NCI-H2196 (cell line): ENCODE results near the gene SLC2A11.
A peak's percentile ranks its signal among the peaks of the same experiment; 100 is the strongest.
"Not testable (repeated sequence)": the region's sequence is repeated elsewhere in the genome, so short reads cannot be mapped to it uniquely, and the experiment has no call there.

ENCODE experiments used
- DNase-seq: peaks from one replicate; lab custom pipeline; 2025; ENCODE audit not compliant: unreplicated experiment; lab: John Stamatoyannopoulos, UW

Gene SLC2A11

DNA sequence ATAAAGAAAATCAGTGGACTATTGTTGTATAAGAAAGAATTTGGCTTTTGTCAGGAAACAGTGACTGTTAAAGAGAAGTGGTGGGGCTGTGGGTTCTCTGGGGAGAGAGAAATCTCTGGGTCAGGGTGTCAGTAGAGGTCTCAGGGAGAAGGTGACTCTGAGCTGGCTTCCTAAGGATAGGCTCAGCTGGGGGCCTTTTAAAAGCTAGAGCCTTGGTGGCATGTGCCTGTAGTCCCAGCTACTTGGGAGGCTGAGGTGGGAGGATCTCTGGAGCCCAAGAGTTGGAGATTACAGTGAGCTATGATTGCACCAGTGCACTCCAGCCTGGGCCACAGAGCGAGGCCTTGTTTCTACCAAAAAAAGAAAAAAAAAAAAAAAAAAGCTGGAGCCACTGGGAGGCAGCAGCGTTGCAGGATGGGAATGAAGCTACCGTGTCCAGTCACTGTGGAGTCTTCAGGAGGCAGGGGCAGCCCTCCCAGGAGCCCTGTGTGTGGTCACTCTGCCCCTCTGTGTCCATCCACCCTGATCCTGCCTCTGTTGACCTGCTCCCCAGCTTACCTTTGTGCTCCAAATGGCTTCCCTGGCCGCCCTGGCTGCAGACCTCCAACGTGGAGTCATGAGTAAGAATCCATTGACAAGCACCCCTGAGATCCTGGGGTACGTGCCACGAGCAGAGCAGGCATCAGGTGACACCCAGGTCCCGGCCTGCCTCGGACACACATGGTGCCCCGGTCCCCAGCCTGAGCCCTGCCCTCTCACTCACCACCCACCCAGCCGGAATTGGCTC is 31.1 kb downstream of the SLC2A11 start:
- DNase-seq: no peak

DNA sequence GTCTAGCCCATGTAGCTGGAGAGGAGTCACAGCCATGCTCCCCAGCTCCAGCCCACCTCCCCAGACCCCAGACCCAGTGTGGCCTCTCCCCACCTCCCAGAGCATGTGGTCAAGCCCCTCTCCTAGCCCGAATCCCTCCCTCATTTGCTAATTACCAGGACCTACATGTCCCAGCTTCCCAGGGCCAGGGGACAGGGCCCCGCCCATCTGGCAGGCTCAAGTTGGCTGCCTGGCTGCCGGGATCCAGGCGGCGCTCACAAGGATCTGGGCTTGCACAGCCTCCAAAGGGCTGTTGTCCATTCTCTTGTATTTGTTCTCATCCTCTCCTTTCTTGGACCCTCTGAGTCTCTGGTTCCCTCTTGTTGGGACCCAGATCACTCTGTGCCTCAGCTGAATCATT is 31.9 kb downstream of the SLC2A11 start:
- DNase-seq: no peak

- DNase-seq: no peak
These were observed 34.1 kb downstream of the SLC2A11 start for GRCh38 chr22:23891726-23892125.

DNA sequence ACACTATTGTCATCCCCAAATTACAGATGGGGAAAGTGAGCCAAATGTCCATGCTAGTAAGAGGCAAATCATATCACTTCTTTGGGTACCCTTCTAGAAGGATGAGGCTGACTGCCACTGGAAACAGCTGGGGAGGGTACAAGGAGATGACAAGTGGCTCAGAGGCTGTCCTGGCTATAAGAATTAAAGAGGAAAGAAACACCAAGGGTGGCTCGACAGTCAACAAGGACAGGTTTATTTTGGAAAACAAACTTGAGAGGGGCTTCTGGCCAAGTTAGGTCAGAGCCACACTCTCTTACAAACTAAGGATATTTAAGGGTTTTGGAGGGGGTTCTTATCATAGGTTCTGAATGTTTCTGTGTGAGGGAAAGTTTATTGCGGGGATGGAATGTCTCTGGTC is 34.5 kb downstream of the SLC2A11 start:
- DNase-seq: no peak

DNA sequence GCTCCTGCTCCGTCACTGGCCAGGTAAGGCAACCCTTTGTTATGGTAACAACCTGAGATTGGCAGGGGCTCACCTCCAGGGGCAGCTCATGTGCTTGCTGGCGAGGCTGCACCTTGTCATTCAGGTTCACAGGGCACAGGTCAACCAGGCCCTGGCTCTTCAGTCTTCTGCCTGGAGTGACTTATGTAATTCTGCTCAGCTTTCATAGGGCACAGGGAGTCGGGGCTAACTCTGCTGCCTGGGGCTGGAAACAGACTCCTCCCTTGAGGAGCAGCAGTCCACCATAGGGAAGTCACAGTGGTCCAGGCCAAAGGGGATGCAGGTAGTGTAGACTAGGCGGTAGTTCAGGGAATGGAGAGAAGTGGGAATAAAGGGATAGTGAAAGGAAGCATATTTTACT is 35.0 kb downstream of the SLC2A11 start:
- DNase-seq: no peak

GRCh38 chr22:23893121-23893944 is 35.7 kb downstream of the SLC2A11 start:
- no peak for DNase-seq

DNA sequence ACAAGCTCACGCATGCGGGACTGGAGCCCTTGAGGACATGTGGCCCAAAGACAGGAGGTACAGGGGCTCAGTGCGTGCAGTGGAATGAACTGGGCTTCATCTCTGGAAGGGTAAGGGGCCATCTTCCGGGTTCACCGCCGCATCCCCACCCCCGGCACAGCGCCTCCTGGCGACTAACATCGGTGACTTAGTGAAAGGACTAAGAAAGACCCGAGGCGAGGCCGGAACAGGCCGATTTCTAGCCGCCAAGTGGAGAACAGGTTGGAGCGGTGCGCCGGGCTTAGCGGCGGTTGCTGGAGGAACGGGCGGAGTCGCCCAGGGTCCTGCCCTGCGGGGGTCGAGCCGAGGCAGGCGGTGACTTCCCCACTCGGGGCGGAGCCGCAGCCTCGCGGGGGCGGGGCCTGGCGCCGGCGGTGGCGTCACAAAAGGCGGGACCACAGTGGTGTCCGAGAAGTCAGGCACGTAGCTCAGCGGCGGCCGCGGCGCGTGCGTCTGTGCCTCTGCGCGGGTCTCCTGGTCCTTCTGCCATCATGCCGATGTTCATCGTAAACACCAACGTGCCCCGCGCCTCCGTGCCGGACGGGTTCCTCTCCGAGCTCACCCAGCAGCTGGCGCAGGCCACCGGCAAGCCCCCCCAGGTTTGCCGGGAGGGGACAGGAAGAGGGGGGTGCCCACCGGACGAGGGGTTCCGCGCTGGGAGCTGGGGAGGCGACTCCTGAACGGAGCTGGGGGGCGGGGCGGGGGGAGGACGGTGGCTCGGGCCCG is 36.5 kb downstream of the SLC2A11 start, which contains the start of gene MIF:
Gene MIF, plus strand, starts transcription at position 439 of the 765 bp plus-strand sequence. Its CDS starts 92 bp downstream, at position 531.
- peak; percentile 82 for DNase-seq

DNA sequence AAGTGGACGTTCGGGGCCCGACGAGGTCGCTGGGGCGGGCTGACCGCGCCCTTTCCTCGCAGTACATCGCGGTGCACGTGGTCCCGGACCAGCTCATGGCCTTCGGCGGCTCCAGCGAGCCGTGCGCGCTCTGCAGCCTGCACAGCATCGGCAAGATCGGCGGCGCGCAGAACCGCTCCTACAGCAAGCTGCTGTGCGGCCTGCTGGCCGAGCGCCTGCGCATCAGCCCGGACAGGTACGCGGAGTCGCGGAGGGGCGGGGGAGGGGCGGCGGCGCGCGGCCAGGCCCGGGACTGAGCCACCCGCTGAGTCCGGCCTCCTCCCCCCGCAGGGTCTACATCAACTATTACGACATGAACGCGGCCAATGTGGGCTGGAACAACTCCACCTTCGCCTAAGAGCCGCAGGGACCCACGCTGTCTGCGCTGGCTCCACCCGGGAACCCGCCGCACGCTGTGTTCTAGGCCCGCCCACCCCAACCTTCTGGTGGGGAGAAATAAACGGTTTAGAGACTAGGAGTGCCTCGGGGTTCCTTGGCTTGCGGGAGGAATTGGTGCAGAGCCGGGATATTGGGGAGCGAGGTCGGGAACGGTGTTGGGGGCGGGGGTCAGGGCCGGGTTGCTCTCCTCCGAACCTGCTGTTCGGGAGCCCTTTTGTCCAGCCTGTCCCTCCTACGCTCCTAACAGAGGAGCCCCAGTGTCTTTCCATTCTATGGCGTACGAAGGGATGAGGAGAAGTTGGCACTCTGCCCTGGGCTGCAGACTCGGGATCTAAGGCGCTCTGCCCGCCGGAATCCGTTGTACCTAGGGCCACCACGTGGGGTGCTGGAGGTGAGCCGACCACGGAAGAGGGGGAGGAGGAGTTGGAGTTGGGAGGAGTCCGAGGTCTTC is 37.3 kb downstream of the SLC2A11 start:
- DNase-seq: peak; percentile 73

- no peak for DNase-seq
These were observed 38.0 kb downstream of the SLC2A11 start for GRCh38 chr22:23895599-23896144.

DNA sequence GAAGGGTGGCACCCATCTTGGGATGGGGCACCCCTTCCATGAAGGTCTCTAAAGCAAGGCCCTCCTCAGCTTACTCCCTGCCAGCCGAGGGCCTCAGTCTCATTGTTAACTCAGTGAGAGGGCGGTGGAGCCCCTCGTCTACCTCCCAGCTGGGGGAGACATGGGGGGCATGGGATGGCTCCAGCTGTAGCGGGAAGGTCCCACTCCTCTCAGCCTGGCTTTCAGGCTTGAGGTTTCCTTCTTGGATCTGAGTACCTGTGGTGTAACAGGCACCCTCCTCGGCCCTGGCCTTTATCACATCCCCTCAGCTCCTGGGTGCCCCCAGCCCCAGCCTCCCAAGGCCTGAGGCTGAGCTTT is 38.5 kb downstream of the SLC2A11 start:
- DNase-seq: no peak

DNA sequence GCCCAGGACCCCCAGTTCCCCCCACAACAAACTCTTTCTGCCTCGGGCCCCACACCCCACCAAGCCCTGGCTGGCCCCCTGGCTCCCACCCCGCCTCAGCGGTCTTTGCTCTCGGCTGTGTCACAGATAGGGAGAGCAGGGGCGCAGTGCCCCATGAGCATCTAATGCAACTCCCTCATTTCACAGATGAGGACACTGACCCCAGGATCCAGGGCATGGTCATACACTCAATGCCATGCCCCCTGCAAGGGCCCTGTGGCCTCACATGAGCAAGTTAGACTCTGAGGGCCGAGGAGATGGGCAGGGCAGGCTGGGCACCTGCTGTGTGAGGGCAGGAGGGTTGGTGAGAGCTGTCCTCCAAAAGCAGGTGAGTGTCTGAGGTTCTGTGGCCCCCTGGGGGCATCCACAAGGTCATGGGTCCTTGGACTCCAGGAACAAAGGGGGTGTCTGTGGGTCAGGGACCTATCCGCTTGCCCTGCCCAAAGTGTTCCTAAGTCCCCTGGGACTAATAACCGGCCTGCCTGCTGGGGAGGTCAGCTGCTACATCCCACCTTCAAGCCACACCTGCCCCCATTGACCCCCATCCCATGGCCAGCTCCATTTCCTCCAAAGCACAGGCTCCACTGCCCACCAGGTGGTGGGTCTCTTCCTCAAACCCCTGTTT is 39.0 kb downstream of the SLC2A11 start:
- DNase-seq: no peak

- no peak for DNase-seq
These were observed 39.6 kb downstream of the SLC2A11 start for GRCh38 chr22:23897320-23897719.

GRCh38 chr22:23898006-23898974 is 40.6 kb downstream of the SLC2A11 start:
- DNase-seq: no peak

DNA sequence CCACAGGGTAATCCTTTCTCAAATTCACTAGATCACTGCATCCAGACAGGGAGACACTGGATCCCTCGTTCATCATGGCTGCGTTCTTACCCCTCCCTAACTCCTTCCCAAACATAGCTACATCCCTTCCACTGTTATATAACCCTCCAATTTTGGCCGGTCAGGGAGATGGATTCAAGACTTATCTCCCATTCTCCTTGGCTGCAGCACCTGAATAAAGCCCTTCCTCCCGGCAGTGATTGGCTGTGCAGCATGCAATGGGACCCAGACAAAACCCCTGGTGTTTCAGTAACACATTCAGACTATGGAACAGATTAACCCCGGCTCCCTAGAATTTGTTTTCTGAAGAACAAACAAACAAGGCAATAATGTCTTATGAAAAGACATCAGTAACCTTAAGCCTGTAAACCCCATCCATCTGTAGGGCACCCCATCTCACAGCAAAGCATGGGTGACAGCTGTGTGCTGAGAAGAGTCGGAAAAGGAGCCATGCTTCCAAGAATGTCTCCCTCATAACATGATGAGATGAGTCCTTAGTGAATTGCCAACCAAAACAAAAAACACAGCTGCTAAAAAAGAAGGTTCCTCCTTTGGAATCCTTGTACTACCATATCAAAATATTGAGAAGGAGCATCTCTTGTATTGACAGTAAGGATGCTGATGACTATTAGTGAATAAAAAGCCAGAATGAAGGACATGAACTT is 41.5 kb downstream of the SLC2A11 start:
- no peak for DNase-seq

GRCh38 chr22:23900227-23900626 is 42.6 kb downstream of the SLC2A11 start:
- DNase-seq: not testable (repeated sequence)

DNA sequence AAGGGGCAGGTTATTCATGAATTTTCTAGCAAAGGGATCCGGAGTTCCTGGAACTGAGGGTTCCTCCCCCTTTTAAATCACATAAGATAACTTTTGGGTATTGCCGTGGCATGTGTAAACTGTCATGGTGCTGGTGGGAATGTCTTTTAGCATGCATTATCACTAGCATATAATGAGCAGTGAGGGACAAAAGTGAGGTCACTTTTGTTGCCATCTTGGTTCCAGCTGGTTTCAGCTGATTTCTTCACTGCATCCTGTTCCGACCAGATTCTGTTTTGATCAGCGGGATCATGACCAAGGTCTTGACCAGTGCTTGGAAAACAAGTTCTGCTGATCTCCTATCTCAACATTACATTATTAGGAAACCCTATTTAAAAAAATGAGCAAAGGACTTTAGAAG is 43.9 kb downstream of the SLC2A11 start:
- no peak for DNase-seq

DNA sequence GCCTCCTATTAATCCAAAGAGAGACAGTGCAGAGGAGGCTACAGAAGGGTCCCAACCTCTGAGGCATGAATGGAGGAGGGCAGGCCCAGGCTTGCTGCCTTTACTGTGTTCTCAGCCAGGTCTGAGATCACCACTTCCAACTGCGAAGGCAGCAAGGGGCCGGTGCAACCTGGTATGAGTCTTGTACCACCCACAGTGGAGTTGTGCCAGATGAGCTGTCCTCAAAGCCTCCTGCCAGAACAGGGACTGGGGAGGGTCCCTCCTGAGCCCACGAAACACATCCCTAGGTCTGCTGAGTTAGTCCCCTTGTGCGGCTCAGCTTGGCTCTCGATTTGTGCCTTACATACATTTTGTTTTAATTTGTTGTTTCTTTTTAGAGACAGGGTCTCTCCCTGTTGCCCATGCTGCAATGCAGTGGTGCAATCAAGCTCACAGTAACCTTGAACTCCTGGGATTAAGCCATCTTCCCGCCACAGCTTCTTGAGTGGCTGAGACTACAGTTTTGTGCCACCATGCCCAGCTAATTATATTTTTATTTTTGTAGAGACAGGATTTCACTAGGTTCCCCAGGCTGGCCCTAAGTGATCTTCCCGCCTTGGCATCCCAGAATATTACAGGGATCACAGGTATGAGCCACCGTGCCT is 45.8 kb downstream of the SLC2A11 start:
- no peak for DNase-seq
